HG03520 (cell line): ENCODE measurements around the gene TMPRSS13.

Source experiments
- ATAC-seq: cut with Tn5 transposase; IDR thresholded peaks from one replicate; pipeline ENCODE4 v1.9.1; 2021; ENCODE audit warnings: mild to moderate bottlenecking, moderate library complexity; ENCODE audit not compliant: unreplicated experiment

The TMPRSS13 gene

DNA sequence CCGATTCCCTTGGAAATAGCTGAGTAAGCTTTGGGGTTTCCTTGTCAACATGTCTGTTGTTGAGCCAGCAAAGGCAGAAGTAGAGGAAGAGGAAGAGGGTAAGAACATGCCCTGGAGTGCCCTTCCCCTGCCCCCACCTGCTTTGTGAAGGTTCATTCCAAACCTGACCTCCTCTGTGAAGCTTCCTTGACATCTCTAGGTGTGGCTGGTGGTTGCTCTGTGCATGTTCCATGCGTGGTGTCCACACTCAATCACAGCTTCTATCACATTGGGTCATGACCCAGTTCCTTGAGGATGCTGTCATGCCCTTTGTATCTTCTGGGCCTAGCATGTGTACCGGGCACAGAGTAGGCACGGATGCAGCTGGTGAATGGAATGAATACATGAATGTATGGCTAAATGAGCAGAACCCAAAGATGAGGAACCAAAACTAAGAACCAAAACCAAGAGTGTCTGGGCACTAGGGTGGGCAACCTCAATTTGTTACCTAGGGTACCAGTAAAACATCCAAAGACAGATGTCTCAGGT, 29.0 kb downstream of the TMPRSS13 start:
- no peak for ATAC-seq

DNA sequence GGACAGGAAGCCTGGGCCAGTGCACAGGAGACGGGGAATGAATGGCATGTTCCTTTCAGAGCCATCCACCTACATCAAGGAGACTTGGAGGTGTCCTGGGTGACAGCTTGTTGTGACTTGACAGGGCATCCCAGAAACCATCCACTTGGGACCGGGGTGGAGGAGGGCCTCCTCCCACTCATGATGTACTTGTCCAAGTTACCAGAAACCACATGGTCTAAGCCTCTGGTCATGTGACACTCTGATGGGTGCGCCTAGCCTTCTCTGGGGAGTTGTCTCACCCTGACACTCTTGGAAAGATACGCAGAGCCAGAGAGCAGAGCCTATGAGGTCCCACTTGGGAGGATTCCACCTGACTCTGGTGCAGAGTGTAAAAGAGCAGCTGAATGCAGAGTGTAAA, 31.1 kb downstream of the TMPRSS13 start:
- ATAC-seq = no peak

DNA sequence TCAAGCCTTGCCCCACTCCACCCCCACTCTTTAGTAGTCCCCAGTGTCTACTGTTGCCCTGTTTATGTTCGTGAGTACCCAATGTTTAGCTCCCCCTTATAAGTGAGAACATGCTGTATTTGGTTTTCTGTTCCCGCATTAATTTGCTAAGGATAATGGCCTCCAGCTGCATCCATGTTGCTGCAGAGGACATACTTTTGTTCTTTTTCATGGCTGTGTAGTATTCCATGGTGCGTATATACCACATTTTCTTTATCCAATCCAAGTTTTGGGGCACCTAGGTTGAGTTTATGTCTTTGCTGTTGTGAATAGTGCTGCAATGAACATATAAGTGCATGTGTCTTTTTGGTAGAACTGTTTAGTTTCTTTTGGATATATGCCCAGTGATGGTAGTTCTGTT, 36.6 kb downstream of the TMPRSS13 start:
- ATAC-seq = no peak

DNA sequence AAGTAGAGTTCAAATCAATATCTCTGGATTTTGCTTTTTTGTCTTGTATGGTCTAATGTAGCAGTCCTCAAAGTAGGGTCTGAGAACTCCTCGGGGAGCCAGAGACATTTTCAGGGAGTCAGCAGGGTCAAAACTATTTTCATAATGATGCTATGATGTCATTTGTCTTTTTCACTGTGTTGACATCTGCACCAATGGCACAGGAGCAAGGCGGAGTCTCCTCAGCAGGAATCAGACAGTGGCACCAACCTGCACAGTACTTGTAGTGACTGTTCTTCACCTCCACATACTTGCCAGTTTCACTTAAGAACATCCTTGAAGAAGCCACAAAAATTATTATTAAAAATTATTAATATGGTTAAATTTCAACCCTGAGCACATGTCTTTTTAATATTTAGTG, 37.8 kb downstream of the TMPRSS13 start:
- no peak for ATAC-seq

DNA sequence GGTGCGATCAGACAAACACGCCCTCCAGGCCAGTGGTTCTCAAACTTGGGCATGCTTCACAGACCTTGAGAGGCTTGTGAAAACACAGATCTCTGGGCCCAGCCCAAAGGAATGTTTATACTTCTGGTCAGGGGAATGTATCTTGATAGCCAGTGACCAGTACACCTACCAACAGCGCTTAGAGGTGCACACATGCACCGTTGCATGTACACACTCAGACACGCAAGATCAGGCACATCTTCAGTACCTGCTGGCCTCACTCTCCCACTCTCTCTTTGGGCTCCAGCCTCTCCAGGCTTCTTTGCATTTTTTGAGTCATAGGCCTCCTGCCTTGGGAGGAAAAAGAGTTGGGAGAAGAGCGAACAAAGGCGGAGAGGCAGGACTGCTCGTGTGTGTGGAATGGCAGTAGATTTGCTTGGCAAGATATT, 41.0 kb downstream of the TMPRSS13 start:
- ATAC-seq = no peak

DNA sequence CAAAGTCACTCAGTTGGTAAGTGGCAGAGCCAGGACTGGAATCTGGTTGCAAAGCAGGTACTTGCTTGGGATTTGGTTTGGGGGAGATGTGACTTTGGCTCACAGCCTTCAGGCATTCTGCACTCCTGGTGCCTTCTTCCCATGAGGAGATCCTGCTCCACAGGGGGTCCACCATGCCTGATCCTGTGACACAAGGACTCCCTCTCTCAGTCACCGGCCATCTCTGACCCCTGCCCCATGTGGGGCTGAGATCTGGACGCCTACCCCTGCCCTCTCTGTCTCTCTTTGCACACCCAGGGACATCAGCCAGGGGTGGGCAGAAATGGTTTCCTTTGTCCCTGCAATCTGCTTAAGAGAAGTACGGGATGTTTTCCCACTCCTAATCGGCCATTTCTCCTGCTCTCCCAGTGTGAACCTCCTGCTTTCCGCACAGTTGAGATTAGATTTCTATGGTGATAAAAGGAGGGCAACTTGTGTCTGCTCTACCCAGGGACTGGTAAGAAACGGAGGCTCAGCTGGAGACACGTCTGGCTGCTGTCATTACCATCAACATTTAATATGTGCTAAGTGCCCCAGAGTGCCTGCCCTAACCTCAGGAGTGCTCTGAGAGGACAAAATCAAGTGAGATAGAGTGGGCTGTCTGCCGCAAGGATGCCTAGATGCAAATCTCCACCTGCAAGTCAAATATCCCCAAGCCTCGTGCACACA, 41.6 kb downstream of the TMPRSS13 start:
- no peak for ATAC-seq

DNA sequence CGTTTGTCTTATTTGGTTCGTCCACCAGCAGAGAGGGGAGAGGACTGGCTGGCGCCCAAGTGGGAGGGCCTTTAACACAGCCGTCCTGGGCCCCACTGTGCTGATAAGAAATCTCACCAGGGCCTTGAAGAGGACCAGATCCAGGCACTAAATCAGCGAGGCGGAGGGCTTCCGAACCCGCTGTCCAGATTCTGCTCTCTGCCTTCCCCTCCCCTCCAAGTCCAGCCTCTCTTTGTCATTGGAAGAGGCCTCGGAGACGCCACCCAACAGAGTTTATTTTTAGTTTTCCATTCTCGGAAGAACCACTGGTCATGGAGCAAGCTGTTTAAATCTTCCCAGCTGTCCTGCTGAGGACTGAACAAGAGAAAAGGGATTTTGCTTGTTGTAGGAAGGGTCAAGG, 43.4 kb downstream of the TMPRSS13 start:
- ATAC-seq = no peak

DNA sequence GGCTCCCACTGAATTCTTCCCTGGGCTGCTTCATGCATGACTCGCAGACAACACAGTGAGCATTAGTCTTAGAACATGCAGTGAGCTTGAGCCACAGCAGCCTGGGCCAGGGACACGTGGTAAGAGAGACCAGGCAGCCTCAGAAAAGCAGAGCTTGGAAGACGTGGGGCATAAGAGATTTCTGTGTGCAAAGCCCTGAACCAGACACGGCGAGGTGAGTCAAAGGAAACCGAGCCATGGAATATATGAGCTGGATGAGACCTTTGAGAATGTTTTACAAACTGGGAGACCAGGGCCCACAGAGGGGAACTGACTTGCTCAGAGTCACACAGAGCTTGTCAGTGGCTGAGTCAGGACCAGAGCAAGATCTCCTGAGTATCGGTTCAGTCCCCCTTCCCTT, 44.2 kb downstream of the TMPRSS13 start:
- no peak for ATAC-seq

DNA sequence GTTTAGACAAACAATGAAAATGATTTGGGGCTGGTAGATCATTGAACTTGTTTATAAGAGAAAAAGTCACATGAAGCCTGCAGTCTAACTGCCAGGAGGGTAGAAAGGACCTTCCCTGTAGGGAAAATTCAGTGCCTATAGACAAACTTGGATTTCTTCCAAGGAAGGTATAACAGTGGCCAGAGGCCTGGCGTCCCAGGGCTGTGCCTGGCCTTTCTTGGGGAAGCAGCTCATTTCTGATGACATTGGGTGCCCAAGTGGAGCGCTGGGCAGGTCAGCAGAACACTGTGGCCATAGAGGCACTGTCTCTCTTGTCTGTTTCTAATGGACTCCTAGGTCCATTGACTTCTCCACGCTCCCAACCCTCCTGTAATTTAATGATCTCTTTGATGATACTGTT, 46.1 kb downstream of the TMPRSS13 start:
- ATAC-seq = no peak

DNA sequence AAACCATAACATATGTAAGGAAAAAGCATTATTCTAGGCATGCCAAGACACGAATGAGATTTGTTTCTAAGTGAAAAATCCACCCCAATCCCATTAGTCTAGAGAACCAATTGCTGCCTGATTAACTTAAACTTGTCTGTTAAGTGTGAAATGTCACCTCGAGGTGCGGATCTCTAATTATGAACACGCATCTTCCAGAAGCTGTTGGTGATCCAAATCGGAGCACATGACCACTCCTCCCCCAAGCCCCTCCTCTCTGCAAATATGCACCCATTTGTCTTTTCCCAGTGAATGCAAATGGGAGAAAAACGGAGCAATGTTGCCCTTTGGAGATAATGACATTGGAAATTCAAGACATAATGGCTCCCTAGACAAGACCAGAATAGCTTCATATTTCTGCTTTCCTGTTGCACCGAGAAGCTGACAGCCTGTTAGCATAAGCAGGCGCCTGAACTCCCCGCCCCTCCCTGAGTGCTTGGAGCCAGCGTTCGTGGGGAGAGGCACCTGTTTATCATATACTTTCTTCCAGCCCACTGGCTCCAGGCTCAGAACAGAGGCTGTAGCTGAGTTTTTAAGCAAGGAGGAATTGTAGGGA, 46.8 kb downstream of the TMPRSS13 start:
- no peak for ATAC-seq

DNA sequence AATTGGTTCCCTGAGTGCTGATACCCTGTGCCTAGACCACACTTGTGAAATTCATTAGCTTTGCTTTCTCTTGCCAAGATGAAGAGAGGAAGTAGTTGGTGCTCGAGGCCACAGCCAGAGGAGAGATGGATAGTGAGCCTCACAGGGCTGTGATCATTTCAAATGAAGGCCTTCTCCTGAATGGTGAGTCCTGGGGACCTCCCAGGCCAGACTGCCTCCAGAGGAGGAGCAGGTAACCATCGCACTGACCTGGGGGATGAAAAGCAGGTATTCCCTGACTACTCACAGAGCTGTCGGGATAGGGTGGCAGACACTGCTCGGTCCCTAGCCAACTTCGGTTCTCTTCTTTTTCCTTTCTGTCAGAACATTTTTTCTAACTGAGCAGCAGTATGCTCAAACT, 48.0 kb downstream of the TMPRSS13 start:
- no peak for ATAC-seq

DNA sequence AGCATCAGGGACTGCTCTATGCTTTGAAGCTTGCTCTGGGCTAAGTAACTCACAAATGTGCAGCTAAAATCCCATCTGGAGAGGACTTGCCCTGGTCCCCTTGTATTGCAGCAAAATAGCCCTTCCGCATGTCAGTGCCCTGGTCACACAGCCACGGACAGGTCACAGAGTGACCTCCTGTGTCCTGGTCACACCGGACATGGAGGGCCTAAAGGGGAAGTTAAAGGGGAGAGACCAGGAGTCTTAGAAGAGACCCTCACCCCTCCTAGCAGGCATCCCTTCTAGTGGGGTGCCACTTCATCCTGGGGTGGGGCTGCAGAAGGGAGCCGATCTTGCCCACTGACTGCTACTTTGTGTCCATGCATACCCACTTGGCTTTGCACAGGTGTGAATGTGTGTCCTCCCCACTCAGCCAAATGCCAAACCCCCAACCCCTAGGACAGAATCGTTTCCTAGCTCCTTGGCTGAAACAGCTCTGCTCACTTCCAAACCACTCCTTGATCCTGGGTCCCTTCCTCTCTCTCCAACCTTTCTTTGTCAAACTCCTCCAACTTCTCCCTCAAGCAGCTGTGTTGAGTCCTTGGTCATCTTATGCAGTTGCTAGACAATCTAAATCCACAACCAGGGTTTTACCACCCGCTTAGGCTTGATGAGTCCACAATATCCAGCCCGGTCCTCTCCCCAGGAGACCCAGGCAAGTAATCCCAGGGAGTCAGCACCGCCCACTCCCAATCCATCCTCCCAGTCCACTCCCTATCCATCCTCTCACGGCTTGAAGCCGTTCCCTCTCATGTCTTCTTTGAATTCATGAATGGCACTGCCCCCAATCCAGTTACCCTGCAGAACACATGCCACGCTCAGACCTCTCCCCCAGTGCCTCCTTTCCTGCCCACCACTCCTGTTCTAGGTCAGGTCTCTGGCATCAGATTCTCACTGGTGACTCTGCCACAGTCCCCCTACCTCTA, 49.4 kb downstream of the TMPRSS13 start:
- ATAC-seq = no peak

DNA sequence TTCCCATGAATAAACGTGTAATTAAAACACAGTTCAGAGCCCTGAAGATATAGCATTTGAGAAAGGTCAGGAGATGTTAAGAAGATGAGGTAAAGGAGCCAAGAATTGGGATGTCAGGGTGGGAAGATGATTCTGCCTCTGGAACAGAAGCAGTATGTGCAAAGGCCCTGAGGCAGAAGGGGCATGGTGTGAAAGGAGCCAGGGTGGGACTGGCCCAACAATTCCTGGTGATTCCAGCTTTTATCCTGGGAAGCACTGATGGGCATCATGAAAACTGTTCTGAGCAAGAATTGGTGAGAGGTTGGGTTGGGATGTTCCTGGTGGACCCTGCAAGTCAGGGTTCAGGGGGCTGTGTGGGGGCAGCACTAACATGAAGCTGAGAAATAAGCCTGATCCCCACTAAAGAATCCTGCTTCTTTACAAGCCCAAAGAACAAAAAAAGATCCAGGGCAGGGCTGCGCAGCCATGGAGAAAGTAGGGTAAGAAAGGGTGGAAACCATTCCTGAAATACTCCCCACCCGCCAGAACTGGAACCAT, 50.2 kb downstream of the TMPRSS13 start:
- ATAC-seq = no peak

DNA sequence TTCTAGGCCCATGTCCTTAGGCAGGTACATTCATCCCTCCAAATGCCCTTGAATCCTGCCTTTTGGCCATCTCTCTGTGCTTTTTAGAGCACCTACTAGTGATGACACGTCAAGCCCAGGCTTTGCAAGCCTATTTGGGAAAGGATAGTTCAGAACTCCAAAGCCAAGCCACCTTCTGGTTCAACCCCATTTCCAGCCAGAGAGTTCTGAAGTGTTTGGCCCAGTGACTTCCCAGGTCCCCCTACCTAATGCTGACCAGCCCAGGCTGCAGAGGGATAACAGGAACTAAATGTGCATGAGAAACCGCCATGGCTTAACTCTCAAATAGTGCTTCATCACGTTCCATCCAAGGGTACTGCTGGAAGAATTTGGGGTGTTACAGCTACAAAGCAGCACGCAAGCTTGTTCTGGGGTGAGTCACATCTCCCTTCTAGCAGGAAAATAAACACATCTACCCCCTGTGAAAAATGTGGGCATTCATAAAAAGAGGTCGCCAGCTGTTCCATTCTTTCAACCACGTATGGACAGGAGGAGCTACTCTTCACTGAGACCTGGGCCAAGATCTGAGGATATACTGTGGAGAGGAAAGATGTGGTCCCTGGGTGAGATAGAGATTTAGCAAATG, 50.8 kb downstream of the TMPRSS13 start:
- ATAC-seq = no peak

DNA sequence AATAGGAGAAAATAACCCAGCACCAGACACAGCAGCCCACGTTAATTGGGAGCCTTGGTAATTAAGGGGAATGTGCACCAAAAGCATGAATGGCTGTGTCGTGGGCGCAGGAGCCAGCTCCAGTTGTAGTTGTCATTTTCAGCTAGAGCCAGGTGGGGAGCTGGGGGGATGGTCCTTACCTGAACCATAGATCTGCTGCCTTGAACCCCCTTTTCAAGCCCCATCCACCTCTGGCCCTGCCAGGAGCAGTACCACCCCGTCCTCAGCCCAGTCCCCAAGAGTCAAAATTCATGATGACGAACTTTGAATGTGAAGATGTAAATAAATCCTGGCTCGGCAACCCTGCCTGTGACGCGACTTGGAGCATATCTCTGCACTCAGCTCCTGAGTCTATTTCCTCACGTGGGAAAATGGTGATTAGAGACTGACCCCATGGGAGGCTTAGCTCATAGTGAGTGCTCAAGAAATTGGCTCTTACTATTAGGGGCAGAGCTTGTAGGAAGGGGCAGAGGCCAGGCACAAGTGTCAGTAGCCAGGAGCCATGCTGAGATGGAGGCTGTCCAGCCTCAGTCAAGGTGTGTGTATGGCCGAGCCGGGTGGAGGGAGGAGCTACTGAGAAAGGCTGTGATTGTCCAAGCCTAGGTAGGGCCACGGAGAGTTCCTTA, 52.0 kb downstream of the TMPRSS13 start:
- no peak for ATAC-seq

DNA sequence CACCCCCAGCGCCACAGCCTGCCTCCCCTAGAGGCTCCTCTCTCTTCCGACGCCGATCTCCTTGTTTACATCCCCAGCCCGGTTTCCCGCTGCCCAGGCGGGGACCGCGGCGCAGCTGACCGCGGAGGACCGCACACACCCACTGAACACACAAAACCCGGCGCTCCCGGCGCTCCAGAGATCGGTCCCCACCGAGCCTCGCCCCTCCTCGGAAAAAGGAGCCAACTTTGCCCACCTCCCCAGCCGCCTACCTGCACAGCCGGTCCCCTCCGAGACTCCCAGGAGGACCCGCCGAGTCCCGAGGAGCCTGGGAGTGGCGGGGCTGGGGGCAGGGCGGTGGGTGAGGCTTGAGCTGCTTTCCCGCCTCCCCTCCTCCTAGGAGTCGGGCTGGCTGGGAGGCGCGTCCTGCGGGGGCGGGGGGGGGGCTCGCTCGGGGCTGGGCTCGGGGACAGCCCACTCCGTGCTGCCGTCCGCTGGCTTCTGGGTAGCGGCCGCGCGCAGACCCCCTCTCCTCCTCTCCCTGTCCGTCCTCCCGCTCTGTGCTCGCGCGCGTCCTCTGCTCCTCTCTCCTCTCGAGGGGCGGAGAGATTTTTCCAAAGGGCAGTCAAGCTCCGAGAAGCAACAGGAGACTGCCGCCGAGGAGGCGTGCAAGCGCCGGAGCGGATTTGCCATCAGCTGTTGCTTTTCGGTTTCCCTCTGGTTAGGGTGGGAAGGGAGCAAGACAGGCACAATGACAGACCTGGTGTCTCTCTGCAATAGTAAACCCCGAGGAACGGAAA, 52.7 kb downstream of the TMPRSS13 start, which contains the start of gene FXYD6:
Gene FXYD6, minus strand, starts transcription at position 318 of the 779 bp plus-strand sequence. CDS start 33,882 bp downstream, outside the sequence.
- ATAC-seq = no peak

DNA sequence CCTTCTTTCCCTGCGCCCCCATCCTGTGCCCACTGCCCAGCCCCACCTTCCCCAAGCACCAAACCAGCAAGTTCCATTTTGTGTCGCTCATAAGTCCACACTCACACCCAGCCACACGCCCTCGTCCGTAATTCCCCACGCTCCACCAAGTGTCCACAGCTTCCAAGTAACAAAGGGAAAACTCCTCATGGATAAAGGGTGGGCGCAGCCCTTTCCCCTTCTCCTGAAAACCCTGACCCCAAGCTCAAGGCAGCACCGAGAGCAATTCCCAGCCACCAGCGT, 53.2 kb downstream of the TMPRSS13 start:
- no peak for ATAC-seq

DNA sequence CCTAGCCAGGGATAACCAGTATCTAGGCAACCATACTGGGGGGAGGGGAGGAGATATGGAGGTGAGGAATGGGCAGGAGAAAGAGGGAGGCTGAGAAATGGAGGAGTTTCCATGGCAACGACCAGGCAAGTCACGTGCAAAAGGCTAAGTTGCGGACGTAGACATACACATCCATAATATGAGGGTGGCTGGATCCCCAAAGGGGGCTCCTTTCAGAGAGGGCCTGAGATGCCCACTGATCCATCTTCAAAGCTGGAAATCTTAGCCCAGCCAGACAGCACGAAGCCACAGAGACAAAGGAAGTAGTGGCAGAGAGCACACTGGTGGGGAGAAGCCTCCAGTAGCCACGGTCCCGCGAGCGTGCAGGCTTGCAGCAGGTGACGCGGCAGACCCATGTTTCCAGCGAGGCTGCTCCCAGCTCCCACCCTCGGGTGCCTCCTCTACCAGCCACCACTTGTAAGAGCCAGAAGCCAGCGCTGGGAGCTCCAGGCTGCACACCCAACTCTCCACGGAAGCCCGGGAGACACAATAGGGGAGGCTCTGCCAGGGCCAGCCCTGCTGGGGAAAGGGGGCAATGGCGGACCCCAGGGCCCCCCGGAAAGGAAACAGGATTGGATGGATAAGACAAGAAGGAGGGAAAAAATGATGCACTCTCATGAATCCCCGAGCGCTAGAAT, 53.7 kb downstream of the TMPRSS13 start:
- ATAC-seq = no peak

DNA sequence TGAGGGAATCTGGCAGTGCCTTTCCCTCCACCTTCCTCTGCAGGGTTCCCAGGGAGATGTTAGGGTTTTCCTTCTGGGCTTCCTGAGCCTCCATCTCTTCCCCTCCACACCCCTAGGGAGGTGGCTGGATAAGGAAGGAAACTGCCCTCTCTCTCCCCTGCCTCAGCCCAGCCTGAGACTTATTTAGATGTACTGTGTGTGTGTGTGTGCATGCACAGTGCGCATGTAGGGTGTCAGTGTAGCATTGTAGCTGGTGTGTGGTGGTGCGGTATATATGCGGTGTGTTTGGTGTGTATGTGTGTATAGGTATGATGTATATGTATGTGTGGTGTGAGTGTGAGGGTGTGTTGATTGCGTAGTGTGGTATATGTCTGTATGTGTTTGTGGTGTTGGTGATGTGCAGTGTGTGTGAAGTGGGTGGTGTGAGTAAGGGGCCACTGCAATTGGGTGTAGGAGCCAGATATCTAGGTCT, 54.3 kb downstream of the TMPRSS13 start:
- ATAC-seq = no peak
